Gastrocnemius medialis (tissue), 4 donors: ENCODE measurements around the gene QSER1.
"Not testable (repeated sequence)": the region's sequence is repeated elsewhere in the genome, so short reads cannot be mapped to it uniquely, and the experiment has no call there.

Experiments used
- CTCF ChIP-seq, 5 experiments: fragments of 450-650 bp in 3 of 5; fragments of 200-600 bp in 2 of 5; sonication (generic) in 2 of 5; IDR thresholded peaks in 4 of 5; conservative IDR thresholded peaks in 1 of 5; 1 replicate in 4 of 5; 2 replicates in 1 of 5; pipeline ENCODE4 v1.5.1; 2016 to 2019; ENCODE audit warnings: antibody characterized with exemption in 5 of 5, mild to moderate bottlenecking in 3 of 5, moderate library complexity in 3 of 5
- POLR2A ChIP-seq, 2 donors: fragments of 450-650 bp; IDR thresholded peaks; one replicate each; pipeline ENCODE4 v1.6.1; 2017; ENCODE audit warnings: antibody characterized with exemption in 2 of 2, mild to moderate bottlenecking in 2 of 2, moderate library complexity in 2 of 2

- TF ChIP-seq POLR2A (IDR thresholded peaks at IDR 0.05); CTCF (IDR thresholded peaks at IDR 0.05 in 4 of 5, conservative IDR thresholded peaks at IDR 0.05 in 1 of 5): not testable (repeated sequence)
These were observed 79.6 kb downstream of the QSER1 start for GRCh38 chr11:32972233-32972632.
